SK-MEL-5 (cell line): ENCODE data around the gene NPEPPS. TPM values are rescaled to one million over a fixed set of nuclear protein-coding genes. Genes with fewer than 3 reads are reported as not detected.
"Not testable (repeated sequence)": the region's sequence is repeated elsewhere in the genome, so short reads cannot be mapped to it uniquely, and the experiment has no call there.

Experiments used
- DNase-seq: peaks from one replicate; pipeline ENCODE4 v3.0.0-alpha.2; 2016; ENCODE audit warnings: low read depth, low spot score
- in situ Hi-C: cut with HindIII; loops from 2 replicates; pipeline ENCODE4 v1.10.0; 2016; ENCODE audit warnings: low sequenced_read_pairs, high pct_unique_total_duplicates, low pct_unique_long_range_greater_than_20kb
- polyA plus RNA-seq, 2 experiments: library from polyadenylated mRNA; depleted of rRNA; stranded (reverse); fragments of >200 nt; gene quantifications; 2 replicates each; pipeline ENCODE4 v1.2.3, GENCODE V29; 2015
- total RNA-seq: library from RNA; depleted of rRNA; stranded (reverse); fragments of >200 nt; shearing (Covaris generic); gene quantifications from 2 replicates; pipeline ENCODE4 v1.2.3, GENCODE V29; 2014; rRNA removed

The NPEPPS gene
- 39.0 and 42.0 TPM in 2 replicates for total RNA-seq
- 55.0 and 66.8 TPM in 2 replicates for polyA plus RNA-seq (2015; cell fraction: cytosol; rRNA removed)
- 159 and 219 TPM in 2 replicates for polyA plus RNA-seq (2015; cell fraction: nucleus; rRNA removed)

GRCh38 chr17:47530557-47531232 lies at the start of gene NPEPPS:
Gene NPEPPS, plus strand, starts transcription at chr17:47531108. Its CDS starts 193 bp downstream, at chr17:47531301.
- DNase-seq = peak; percentile 82
- in situ Hi-C loops = not testable (repeated sequence)

- DNase-seq = peak; percentile 13
- in situ Hi-C loops = not testable (repeated sequence)
Measured at GRCh38 chr17:47491841-47492212, 39.1 kb upstream of the NPEPPS start.

- in situ Hi-C loops, DNase-seq: not testable (repeated sequence)
Measured at GRCh38 chr17:47499074-47499473, 31.8 kb upstream of the NPEPPS start.

GRCh38 chr17:47499494-47499893 lies 31.4 kb upstream of the NPEPPS start:
- DNase-seq, in situ Hi-C loops: not testable (repeated sequence)

- in situ Hi-C loops = not testable (repeated sequence)
- peak; percentile 42 for DNase-seq
Measured at GRCh38 chr17:47500620-47501019, 30.3 kb upstream of the NPEPPS start.

- DNase-seq, in situ Hi-C loops: not testable (repeated sequence)
Measured at GRCh38 chr17:47502122-47502731, 28.7 kb upstream of the NPEPPS start.

GRCh38 chr17:47502776-47503455 lies 28.0 kb upstream of the NPEPPS start:
- in situ Hi-C loops, DNase-seq: not testable (repeated sequence)

- DNase-seq, in situ Hi-C loops: not testable (repeated sequence)
Measured at GRCh38 chr17:47511701-47512146, 19.2 kb upstream of the NPEPPS start.

- DNase-seq, in situ Hi-C loops: not testable (repeated sequence)
Measured at GRCh38 chr17:47513301-47513700, 17.6 kb upstream of the NPEPPS start.

GRCh38 chr17:47518880-47519279 lies 12.0 kb upstream of the NPEPPS start:
- in situ Hi-C loops, DNase-seq: not testable (repeated sequence)

- in situ Hi-C loops, DNase-seq: not testable (repeated sequence)
Measured at GRCh38 chr17:47519365-47519764, 11.5 kb upstream of the NPEPPS start.

GRCh38 chr17:47520279-47520678 lies 10.6 kb upstream of the NPEPPS start:
- in situ Hi-C loops, DNase-seq: not testable (repeated sequence)

- DNase-seq = not testable (repeated sequence)
Measured at GRCh38 chr17:47521434-47521833, 9.5 kb upstream of the NPEPPS start.

GRCh38 chr17:47522341-47522740 lies 8.6 kb upstream of the NPEPPS start:
- in situ Hi-C loops = not testable (repeated sequence)

More at GRCh38 chr17:47521434-47521833, 9.5 kb upstream of the NPEPPS start:
- in situ Hi-C loops = not testable (repeated sequence)

GRCh38 chr17:47531233-47531820 lies 419 bp downstream of the NPEPPS start:
- DNase-seq, in situ Hi-C loops: not testable (repeated sequence)

More at GRCh38 chr17:47522341-47522740, 8.6 kb upstream of the NPEPPS start:
- not testable (repeated sequence) for DNase-seq

- DNase-seq, in situ Hi-C loops: not testable (repeated sequence)
Measured at GRCh38 chr17:47539085-47539484, 8.2 kb downstream of the NPEPPS start.

GRCh38 chr17:47541676-47542075 lies 10.8 kb downstream of the NPEPPS start:
- in situ Hi-C loops, DNase-seq: not testable (repeated sequence)

GRCh38 chr17:47544327-47544726 lies 13.4 kb downstream of the NPEPPS start:
- DNase-seq, in situ Hi-C loops: not testable (repeated sequence)
